GM21619 (cell line): Measurements from ENCODE around the gene LAMC3.

Experiments used
- ATAC-seq: cut with Tn5 transposase; IDR thresholded peaks from one replicate; pipeline ENCODE4 v1.9.1; 2021; ENCODE audit not compliant: unreplicated experiment

LAMC3 gene

GRCh38 chr9:131072107-131072870 is 63.3 kb downstream of the LAMC3 start:
- ATAC-seq: no peak

DNA sequence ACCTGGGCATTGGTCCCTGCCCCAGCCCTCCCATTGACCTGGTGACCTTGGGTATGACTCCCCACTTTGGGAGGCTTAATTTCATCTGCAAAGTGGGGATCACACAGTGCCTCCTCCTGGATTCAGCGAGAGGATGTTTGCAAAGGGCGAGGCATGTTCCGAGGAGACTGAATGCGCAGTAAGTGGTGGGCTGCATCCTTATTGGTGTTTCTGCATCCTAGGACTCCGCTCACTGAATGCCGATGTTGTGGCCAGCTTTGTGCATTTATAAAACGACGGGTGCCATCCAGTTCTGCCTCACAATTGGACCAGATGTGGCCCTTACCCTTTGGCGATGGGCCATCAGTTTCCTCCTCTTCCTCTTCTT is 63.9 kb downstream of the LAMC3 start:
- no peak for ATAC-seq

DNA sequence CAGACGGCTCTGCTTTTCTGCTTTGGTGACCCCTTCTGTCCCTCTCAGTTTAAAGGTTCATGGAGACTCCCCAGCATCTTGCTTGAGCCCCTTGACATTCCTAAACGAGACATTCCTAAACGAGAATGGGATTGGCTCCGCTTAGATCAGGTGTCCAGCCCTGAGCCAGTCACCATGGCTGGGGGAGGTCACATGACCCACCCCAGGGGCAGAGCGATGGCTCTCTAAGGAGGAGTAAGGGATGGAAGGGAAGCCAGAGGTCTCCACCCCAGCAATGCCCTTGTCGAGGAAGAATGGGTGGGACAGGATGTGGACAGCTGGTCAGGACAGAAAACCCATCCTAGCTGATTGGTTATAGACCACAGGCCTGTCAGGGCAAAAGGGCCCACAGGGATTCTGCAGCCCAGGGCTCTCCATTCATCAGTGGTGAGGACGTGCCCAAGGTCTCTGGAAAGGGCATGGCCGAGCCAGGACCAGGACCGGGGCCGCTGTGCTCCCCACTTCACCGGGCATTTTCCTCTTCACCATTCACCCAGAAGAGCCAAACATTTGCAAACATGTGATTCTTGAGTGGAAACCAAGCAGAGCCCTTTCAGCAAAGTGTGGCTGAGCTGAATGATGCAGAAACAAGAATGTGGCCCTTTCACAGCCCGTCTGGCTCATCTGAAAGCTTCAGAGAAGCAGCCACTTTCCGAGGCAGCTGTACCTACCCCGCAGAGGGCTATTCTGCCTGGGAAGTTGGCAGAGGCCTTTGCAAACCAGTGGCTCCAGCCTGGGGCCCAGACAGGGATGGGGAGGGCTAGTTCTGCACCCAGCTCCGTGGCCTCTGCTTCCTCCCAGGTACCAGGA is 67.6 kb downstream of the LAMC3 start:
- no peak for ATAC-seq

DNA sequence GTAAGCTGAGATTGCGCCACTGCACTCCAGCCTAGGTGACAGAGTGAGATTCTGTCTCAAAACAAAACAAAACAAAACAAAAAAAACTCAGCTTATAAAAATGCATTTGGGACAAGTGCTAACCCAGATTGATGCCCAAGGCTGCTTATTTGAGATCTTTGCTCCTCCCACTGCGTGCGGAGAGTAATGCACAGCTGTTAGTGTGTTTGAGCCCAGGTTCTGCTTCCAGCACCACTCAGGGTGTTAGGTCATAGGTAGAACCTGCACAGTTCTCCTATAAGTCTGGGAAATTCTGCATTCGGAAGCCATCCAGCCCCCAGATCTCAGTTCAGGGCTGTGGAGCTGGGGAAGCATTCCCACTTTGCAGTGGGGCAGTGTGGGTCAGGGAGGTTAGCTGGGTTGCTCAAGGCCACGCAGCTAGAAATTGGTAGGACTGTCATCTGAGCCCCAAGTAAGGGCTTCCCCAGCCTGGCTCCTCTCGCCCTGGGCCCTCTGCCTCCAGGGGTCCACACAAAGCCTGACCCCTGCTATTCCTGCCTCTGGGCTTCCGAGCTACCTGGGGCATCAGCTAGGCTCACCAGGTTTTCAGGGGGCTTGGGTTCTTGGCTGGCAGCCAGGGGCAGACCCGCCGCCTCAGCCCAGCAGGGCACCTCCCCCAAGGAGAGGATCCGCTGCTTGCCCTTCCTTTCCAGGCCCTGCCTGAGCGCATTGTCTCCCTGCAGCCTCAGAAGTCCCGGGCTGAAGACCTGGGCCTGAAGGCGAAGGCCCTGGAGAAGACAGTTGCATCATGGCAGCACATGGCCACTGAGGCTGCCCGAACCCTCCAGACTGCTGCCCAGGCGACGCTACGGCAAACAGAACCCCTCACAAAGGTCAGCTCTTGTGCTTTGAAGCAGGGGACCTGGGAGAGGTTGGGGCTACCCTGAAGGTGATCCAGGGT is 69.7 kb downstream of the LAMC3 start:
- ATAC-seq: no peak

GRCh38 chr9:131080589-131080988 is 71.6 kb downstream of the LAMC3 start:
- ATAC-seq: no peak

GRCh38 chr9:131081868-131082267 is 72.9 kb downstream of the LAMC3 start:
- no peak for ATAC-seq

GRCh38 chr9:131082774-131083512 is 74.0 kb downstream of the LAMC3 start:
- no peak for ATAC-seq

- ATAC-seq: no peak
Measured at GRCh38 chr9:131084661-131085369, 75.8 kb downstream of the LAMC3 start.

- no peak for ATAC-seq
Measured at GRCh38 chr9:131085370-131086122, 76.6 kb downstream of the LAMC3 start.

- no peak for ATAC-seq
Measured at GRCh38 chr9:131087354-131087893, 78.5 kb downstream of the LAMC3 start.

- ATAC-seq: no peak
Measured at GRCh38 chr9:131090025-131090787, 81.2 kb downstream of the LAMC3 start.

DNA sequence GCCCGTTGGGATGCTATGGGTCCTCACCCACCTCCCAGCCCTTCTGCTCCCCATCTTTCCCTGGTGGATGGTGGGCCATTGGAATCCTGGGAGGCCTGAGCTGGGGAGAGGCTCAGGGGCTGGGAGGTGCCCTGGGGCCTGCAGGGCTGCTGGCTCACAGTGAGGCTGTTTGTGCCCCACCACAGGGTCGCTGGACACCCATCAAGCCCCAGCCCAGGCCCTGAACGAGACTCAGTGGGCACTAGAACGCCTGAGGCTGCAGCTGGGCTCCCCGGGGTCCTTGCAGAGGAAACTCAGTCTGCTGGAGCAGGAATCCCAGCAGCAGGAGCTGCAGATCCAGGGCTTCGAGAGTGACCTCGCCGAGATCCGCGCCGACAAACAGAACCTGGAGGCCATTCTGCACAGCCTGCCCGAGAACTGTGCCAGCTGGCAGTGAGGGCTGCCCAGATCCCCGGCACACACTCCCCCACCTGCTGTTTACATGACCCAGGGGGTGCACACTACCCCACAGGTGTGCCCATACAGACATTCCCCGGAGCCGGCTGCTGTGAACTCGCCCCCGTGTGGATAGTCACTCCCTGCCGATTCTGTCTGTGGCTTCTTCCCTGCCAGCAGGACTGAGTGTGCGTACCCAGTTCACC is 82.5 kb downstream of the LAMC3 start:
- no peak for ATAC-seq

DNA sequence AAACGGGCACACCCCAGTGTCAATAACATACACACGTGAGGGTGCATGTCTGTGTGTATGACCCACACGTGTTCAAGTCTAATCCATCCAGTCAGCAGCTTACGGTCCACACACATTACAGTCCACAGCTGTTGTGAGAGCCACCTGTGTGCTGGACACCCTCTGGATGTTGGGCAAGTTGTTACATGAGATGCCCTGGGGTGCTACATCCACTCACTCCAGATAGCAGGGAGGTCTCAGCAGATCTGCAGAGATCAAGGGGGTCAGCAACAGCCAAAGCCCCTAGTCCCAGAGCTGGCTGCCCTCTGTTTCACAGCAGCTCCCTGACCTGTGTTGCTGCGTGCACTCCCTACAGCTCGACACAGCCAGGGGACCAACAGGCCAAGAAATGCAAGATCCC is 83.1 kb downstream of the LAMC3 start:
- ATAC-seq: no peak

- no peak for ATAC-seq
Measured at GRCh38 chr9:131092548-131093440, 83.8 kb downstream of the LAMC3 start.

- ATAC-seq: no peak
Measured at GRCh38 chr9:131094015-131094414, 85.0 kb downstream of the LAMC3 start.

- ATAC-seq: no peak
Measured at GRCh38 chr9:131094622-131095021, 85.6 kb downstream of the LAMC3 start.
